Cardiac fibroblast (primary cell): Measurements from ENCODE around the gene KIFC3.
A peak's percentile ranks its signal among the peaks of the same experiment; 100 is the strongest.
"Not testable (repeated sequence)": the region's sequence is repeated elsewhere in the genome, so short reads cannot be mapped to it uniquely, and the experiment has no call there.

Experiments
- DNase-seq, 2 donors: peaks; one replicate each; pipeline versions ENCODE4 v3.0.0 to v3.0.0-alpha.2; 2010; ENCODE audit warnings: low read depth in 2 of 2
- H3K4me3 ChIP-seq, 2 donors: replicated peaks in 1 of 2; 1 replicate in 1 of 2; 2 replicates in 1 of 2; pipeline ENCODE4 v1.5.1; 2011; ENCODE audit warnings: low read depth in 2 of 2, low read length in 2 of 2, mild to moderate bottlenecking in 2 of 2, moderate library complexity in 1 of 2
- CTCF ChIP-seq: IDR thresholded peaks from one replicate; pipeline ENCODE4 v1.5.1; 2011; ENCODE audit warnings: low read depth, mild to moderate bottlenecking, low read length, inconsistent platforms

Gene KIFC3

GRCh38 chr16:57817680-57818079 lies 15.4 kb upstream of the KIFC3 start:
- DNase-seq: no peak
- TF ChIP-seq CTCF: no peak
- H3K4me3 ChIP-seq: no peak overlapping the region

GRCh38 chr16:57815987-57816745 lies 13.9 kb upstream of the KIFC3 start:
- peak; percentile 92 to 94 for DNase-seq
- TF ChIP-seq CTCF: no peak
- H3K4me3 ChIP-seq: no peak overlapping the region

GRCh38 chr16:57814896-57815295 lies 12.6 kb upstream of the KIFC3 start:
- no peak overlapping the region for H3K4me3 ChIP-seq
- TF ChIP-seq CTCF: no peak
- no peak for DNase-seq

- TF ChIP-seq CTCF: no peak
- no peak for DNase-seq
These were observed 11.2 kb upstream of the KIFC3 start for GRCh38 chr16:57813466-57813865.

GRCh38 chr16:57811340-57811739 lies 9.0 kb upstream of the KIFC3 start:
- H3K4me3 ChIP-seq, DNase-seq: not testable (repeated sequence)

More at GRCh38 chr16:57813466-57813865, 11.2 kb upstream of the KIFC3 start:
- no peak overlapping the region for H3K4me3 ChIP-seq

- DNase-seq: peak; percentile 85 to 89
- no peak overlapping the region for H3K4me3 ChIP-seq
- no peak for TF ChIP-seq CTCF
These were observed 8.1 kb upstream of the KIFC3 start for GRCh38 chr16:57810197-57811031.
